Stimulated activated naive CD4-positive, alpha-beta T cell treated with Interleukin-2 at 50 U/mL for 16 hours (primary cell): ENCODE results near the gene ACP4.
"Not testable (repeated sequence)": the region's sequence is repeated elsewhere in the genome, so short reads cannot be mapped to it uniquely, and the experiment has no call there.

Source experiments
- DNase-seq: peaks from one replicate; lab custom pipeline; 2025; lab: John Stamatoyannopoulos, UW

ACP4 gene

DNA sequence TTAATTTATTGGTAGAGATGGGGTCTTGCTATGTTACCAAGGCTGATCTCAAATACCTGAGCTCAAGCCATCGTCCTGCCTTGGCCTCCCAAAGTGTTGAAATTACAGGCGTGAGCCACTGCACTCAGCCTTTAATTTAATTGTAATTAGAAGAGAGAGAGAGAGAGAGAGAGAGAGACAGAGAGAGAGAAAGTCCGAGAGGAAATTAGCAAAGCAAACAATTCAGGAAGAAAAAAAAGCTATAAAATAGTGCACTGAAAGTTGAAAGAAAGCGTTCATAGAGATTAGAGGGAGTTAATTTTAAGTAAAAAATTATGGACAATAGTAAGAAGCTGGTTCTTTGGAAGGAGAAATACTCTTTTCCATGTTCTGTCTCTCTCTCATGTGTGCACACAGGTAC is 13.0 kb upstream of the ACP4 start:
- no peak for DNase-seq

DNA sequence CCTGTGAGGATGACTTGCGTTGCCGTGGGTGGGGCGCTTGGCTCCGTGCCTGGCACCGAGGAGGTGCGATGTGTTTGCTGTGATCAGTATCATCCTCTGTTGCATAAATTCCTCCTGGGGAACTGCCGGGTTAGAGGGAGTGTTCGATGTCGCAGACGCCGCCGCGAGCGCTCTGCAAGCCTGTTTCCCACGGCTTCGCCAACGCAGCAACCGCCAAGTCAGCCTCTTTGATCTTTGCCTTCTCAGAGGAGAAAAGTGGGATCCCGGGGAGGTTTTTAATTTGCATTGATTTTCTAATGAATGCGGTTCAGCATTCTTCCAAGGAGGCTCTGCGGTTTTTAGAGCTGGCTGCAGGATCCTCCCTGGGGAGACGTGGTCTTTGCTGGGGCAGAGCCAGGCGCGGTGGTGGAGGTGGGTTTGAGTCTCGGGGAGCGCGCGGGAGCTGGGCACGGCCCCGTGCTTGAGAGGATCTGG is 12.3 kb upstream of the ACP4 start:
- no peak for DNase-seq

DNA sequence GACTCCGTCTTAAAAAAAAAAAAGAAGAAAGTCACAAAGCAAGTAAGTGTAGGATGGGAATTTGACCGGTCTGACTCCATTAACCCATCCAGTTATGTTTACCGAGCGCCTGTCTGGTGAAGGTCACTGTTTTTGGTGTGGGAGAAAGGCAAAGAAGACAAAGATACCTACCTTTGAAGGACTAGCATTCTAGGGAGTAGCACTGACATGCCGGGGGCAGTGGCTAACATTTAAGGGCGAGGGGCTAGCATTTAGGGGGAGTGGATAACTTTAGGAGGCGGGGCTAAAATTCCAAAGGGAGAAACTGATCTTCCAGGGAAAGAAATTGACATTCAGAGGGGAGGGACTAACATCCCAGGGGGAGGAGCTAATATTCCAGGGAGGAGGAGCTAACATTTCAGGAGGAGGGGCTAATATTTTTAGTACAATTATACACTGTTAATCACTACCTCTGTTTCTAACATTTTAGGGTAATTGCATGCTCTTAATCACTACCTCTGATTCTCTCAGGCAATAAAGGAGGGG is 11.2 kb upstream of the ACP4 start:
- DNase-seq, result no peak

DNA sequence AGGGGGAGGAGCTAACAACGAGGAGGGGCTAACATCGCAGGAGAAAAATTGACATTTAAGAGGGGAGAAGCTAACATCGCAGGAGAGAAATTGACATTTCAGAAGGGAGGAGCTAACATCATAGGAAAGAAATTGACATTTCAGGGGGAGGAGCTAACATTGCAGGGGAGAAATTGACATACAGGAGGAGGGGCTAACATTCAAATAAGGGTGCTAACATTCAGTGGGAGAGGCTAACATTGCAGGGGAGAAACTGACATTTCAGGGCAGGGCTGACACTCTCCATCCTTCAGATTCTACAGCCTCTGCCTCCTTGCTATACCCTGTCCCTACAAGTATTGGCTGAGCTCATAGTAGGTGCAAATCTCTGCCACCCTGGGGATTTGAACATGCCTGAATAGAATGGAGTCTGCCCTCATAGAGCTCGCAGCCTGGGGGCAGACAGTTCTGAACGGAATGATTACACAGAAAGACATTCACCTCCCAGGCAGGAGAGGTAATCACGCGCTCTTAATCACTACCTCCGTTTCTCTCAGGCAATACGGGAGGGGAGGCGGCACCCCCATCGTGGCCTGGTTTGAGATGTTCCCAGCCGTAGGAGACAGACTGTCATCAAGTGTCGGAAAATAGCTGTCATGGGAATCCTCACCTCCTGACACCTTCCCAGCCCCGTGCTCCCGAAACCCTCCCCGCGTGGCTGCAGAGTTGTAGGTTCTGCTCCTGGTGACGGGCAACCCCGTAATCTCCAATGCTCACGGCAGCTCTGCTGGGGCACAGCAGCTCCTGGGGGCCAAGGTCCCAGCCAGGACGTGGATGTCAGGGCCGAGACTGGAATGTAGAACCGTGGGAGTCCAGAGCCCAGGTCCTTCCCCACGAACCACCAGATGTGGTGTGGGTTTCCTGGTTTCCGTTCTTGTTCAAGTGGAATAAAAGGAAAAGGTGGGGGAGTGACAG is 10.4 kb upstream of the ACP4 start:
- DNase-seq, result no peak

DNA sequence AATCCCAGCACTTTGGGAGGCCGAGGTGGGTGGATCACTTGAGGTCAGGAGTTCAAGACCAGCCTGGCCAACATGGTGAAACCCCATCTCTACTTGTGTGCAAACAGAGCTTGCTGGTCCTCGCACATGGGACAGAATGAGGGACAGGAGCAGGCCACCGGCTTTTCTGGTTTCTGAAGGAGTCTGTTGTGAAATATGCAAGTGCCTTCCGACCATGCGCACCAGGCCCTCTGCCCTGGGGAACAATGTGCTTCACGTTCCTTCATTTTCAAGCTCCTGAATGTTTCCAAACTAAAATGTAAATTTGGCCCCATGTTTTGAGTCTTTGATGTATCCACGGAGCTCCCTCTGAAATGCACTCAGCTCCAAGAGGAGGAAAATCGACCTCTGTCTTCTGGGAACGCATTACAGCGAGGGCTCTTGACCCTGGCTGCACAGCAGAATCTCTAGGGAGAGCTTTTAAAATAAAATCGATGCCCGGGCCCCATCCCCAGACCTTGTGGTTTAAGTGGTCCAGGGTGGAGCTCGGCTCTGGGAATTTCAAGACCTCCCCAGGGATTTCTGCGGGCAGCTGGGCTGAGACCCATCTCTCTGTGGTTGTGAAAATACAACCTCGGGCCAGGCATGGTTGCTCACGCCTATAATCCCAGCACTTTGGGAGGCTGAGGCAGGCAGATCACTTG is 9.3 kb upstream of the ACP4 start:
- DNase-seq, result no peak

DNA sequence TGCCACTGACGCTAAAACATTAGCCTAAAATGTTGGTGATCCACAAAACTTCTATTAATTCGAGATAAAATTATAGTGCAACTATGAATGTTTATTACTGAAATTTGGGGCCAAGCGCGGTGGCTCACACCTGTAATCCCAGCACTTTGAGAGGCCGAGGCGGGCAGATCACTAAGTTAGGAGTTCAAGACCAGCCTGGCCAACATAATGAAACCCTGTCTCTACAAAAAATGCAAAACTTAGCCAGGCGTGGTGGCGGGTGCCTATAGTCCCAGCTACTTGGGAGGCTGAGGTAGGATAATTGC is 6.4 kb upstream of the ACP4 start:
- not testable (repeated sequence) for DNase-seq

DNA sequence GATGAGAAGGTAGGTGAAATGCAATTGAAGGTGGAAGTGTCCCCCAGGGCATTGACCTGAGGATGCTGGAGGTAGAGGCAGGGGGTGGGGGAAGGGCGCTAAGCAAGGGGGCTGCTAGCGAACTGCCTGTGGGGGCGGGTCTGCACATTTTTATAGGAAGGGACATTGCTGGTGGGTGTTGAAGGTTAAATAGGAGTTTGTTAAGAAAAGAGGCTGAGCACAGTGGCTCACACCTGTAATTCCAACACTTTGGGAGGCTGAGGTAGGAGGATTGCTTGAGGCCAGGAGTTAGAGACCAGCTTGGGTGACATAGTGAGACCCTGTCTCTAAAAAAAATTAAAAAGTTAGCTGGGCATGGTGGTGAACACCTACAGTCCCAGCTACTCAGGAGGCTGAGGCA is 5.5 kb upstream of the ACP4 start:
- no peak for DNase-seq

DNA sequence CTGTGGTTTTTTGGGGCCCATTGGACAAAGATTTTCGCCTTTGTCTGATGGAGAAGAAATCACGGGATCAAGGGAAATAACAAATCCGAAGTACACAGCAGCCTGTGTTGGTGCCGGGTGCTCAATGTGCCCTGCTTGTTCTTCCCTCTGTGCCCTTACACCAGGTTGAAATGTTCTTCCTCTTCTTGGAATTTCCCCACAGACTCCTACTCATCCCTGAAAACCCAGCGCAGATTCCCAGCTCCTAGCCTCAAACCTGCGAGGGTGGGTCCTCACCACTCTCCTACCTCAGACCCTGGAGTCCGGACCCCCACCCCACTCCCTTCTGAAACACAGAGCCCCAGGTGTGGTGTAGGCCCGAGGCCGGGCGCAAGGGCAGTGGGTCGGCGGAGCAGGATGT is 4.9 kb upstream of the ACP4 start:
- DNase-seq, result no peak

DNA sequence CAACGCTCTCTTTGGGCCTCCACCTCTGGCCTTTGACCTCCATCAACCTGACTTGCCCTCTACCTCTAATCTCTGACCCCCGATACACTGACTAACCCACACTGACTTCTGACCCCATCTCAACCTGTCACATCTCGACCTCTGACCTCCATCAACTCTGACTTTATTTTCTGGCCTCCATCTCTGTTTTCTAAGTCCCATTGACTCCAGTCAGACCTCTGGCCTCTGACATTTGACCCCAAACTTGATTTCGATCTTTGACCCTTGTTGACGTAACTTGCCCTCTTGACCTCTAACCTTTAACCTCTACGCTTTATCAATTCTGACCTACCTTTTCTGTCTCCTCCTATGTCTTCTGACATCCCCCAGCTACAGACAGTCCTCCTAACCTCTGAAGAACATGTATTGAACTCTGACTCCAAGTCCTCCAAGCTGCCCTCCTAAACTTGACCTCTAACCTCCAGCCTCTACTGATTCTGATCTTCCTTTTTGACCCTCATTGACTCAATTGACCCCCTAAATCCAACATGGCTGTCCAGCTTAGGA is 780 bp downstream of the ACP4 start:
- DNase-seq, result no peak

DNA sequence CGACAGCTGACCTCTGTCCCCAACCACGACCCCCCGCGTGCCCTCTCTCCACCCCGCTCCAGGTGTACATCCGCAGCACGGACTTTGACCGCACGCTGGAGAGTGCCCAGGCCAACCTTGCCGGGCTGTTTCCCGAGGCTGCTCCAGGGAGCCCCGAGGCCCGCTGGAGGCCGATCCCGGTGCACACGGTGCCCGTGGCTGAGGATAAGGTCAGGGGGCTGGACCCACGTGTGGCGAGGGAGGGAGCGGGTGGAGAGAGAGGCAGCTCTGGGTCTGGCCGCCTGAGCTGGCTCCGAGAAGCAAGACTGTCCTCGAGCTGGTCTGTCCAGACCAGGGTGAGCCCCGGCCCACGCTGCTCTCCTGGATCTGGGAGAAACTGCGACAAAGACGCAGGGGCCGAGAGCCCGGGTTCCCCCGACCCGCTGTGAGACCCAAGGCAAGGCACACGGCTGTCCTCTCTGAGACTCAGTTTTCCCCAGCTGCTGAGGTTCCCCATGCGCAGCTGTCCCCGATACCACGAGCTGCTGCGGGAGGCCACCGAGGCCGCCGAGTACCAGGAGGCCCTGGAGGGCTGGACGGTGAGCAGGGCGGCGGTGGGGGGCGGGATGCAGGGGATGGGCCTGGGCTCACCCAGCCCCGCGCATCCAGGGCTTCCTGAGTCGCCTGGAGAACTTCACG is 1.5 kb downstream of the ACP4 start:
- DNase-seq, result no peak

DNA sequence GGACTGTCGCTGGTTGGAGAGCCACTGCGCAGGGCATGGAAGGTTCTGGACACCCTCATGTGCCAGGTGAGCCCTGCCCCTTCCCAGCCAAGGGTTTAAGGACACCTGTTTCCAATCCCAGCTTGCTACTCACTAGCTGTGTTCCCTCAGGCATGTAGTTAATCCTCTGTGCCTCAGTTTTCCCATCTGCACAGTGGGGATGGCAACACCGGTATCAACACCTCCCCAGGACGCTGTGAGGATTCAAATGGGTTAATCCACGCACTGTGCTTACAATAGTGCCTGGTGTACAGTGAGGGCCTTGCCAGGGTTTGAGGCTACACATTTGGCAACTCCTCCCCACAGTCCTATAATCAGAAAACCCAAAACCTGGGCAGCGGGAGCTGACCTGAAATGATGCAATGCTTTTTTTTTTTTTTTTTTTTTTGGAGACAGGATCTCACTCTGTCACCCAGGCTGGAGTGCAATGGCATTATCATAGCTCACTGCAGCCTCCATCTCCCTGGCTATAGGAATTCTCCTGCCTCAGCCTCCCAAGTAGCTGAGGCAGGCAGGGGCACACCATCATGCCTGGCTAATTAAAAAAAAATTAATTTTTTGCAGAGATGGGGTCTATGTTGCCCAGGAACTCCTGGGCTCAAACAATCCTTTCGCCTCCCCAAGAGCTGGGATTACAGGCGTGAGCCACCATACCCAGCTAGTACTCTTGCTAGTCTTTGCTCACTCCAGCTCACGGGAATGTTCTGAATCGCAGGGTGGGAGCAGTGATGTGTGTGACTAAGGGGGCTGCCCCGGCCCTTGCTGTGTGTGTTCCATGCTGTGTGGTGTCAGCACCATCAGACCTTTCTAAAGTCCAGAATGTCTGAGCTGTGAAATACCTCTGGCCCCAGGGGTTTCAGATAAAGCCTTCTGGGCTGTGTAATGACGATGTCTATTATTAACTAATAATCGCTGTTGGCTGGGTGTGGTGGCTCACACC is 2.3 kb downstream of the ACP4 start:
- no peak for DNase-seq

DNA sequence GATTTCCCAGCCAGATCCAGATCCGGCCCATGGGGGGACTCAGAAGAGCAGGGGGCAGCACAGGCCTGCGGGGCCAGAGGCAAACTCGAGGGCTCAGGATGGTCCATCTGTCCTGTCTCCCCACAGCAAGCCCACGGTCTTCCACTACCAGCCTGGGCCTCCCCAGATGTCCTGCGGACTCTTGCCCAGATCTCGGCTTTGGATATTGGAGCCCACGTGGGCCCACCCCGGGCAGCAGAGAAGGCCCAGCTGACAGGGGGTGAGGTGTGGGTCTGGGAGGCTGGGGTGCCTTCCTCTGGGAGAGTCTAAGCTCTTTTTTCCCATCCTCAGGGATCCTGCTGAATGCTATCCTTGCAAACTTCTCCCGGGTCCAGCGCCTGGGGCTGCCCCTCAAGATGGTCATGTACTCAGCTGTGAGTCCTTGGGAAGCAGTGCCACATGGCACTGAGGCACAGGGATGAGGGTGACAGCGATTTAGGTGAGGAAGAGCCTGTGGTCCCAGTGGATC is 3.4 kb downstream of the ACP4 start:
- no peak for DNase-seq

DNA sequence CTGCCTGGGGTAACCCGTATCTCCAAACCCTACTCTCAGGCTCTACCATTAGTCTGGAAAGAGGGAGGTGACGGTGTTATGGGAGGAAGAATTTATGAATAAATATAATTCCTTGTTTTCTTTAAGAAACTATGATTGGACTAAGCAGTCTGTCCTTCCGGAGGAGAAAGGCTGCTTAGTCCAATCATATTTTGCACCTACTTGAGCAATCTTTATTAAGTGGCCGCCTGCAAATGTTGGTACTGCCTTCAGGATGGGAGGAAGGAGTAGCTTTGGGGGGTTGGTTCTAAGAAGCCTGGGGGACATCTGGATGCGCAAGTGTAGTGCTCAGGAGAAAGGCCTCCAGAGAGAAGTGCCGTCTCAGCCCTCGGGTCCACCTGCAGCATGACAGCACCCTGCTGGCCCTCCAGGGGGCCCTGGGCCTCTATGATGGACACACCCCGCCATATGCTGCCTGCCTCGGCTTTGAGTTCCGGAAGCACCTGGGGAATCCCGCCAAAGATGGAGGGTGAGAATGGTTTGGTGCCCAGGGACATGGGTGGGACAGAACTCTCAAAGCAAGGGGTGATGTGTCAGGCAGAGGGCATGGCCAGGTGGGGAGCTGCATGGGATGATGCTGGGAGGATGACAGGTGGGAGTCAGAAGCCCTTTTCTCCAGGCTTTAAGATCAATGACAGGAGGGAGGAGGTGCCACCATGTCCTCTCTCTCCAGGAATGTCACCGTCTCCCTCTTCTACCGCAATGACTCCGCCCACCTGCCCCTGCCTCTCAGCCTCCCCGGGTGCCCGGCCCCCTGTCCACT is 4.1 kb downstream of the ACP4 start:
- no peak for DNase-seq

DNA sequence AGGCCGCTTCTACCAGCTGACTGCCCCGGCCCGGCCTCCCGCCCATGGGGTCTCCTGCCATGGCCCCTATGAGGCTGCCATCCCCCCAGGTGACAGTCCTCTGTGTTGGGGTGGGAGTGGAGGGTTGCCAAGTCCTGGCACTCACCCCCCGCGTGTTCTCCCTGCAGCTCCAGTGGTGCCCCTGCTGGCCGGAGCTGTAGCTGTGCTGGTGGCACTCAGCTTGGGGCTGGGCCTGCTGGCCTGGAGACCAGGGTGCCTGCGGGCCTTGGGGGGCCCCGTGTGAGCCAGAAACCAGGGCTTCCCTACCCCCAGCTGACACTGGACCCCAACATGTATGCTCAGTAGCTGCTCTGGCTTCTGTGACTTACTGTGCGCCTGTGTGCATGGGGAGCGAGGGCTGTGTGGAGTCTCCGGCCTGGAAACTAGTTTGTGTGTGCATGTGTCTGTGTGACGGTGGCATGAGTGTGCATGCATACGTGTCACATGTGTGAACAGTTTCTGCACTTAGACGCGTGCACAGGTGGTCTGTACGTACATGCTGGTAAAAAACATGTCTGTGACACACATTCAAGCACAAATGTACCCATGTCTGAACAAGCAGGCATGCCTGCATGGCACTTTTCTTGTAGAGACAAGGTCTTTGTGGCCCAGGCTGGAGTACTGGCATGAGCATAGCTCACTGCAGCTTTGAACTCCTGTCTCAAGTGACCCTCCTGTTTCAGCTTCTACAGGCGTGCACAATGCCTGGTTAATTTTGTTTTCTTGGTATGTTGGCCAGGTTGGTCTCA is 4.9 kb downstream of the ACP4 start:
- DNase-seq, result no peak

DNA sequence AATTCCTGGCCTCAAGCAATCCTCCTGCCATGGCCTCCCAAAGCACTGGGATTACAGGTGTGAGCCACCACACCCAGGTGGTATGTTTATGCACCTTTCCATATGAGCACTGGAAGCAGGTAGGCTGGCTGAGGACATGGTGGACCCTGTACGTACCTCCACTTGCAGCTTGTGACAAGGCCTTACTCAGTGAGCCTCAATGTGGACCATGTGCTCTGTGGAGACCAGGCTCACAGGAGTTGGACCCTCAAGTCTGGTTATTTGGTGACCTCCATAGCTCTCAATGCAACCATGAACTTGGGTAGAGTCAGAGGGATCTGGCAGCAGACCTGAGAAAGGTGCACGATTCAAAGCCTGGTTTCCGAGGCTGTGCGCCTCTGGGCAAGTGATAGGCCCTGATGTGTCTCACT is 5.5 kb downstream of the ACP4 start:
- DNase-seq, result no peak

DNA sequence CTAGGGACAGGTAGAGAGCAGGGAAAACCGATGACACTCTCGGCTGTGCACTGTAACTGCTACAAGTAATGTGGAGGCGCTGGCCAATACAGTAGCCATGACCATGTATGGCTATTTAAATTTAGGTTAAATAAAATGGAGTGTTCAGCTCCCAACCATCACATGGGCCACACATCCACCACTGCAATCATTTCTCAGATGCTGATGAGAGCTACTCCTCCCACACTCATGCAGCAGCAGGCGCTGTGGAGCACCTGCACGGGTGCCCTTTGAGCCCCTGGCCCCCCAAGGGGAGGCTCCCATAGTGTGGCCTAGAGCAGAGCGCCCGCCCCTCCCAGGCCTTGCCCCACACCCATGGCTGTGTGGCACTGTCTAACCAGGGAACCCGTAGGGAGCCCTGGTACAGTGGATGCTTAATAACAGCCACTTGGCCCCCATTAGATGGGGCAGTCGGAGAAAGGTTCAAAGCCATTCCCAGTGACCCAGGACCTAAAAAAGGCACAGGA is 6.0 kb downstream of the ACP4 start:
- DNase-seq, result no peak

DNA sequence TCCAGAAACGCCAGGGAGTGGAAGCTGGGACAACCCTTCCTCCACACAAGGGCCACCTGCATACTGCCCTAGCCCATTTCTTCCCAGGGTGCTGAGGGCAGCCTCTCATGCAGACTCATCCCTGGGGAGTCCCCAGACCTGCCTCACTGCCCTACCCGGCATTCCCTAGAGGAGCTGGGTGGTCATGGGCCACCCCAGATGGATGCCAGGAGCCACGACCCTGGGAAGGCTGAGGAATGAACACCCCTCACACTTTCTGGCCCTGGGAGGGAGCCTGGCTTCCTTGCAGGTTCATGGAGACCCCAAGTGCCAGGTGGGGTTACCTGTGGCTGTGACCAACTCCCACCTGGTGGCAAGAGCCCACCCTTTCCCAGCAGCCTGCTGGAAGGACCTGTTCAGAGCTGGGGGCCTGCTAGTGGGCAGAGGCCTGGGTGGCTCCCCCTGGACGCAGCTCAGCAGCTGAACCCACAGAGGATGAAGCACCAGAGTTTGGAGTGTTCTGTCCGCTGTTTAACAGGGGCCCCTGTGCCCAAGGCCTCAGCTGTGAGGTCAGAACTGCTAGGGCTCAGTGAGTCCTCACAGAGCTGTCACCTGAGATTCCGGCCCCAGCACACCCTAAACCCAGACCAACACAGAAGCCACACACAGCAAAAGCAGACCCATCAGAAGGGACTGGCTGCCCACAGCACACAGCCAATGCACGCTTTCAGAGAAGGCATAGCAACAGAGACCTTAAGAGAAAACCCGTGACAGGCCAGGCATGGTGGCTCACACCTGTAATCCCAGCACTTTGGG is 6.6 kb downstream of the ACP4 start:
- no peak for DNase-seq

DNA sequence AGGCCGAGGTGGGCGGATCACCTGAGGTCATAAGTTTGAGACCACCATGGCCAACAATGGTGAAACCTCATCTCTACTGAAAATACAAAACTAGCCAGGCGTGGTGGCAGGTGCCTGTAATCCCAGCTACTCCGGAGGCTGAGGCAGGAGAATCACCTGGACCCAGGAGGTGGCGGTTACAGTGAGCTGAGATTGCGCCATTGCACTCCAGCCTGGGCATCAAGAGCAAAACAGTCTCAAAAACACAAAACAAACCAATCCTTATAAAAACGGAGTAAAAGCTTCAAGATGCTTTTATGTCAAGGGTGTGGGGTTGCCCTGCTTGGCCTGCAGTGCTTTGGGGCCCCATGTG is 7.2 kb downstream of the ACP4 start:
- DNase-seq, result no peak
